SK-N-SH (cell line): ENCODE results near the gene PROSER3. TPM values are rescaled to one million over a fixed set of nuclear protein-coding genes. Genes with fewer than 3 reads are reported as not detected.
"Not testable (repeated sequence)": the region's sequence is repeated elsewhere in the genome, so short reads cannot be mapped to it uniquely, and the experiment has no call there.

Experiments
- CTCF ChIA-PET: fragments of 300-600, 350-600 bp; formaldehyde crosslinking; extraction: SDS; loops from one replicate; lab custom pipeline; 2021; lab: Yijun Ruan, JAX
- POLR2A ChIA-PET: fragments of 350-600 bp; sonication (Branson Sonifier 250); formaldehyde crosslinking; extraction: SDS; loops from one replicate; lab custom pipeline; 2020; ENCODE audit warnings: antibody characterized with exemption, inconsistent platforms; lab: Yijun Ruan, JAX
- DNase-seq: peaks from one replicate; pipeline ENCODE4 v3.0.0; 2012
- H2AFZ ChIP-seq: fragments of 200-600 bp; sonication (generic); 2 replicates; pipeline ENCODE4 v1.8.1; 2016; ENCODE audit warnings: antibody characterized with exemption, mild to moderate bottlenecking, low read depth
- H3F3A ChIP-seq: fragments of 200-600 bp; sonication (generic); replicated peaks from 2 replicates; pipeline ENCODE3; 2016; ENCODE audit warnings: antibody characterized with exemption, mild to moderate bottlenecking; ENCODE audit not compliant: insufficient read depth
- H3K27ac ChIP-seq, 2 experiments: fragments of 200-500 bp in 1 of 2; fragments of 200-600 bp in 1 of 2; sonication (Bioruptor generic) in 1 of 2; sonication (generic), shearing (Covaris generic) in 1 of 2; 2 replicates each; pipeline versions ENCODE4 v1.5.1 to v1.6.1; 2014 to 2016; ENCODE audit warnings: low read depth in 2 of 2, inconsistent platforms in 1 of 2, low read length in 1 of 2, mild to moderate bottlenecking in 1 of 2, mixed read lengths in 1 of 2
- H3K27me3 ChIP-seq: fragments of 200-600 bp; sonication (generic), shearing (Covaris generic); 2 replicates; pipeline ENCODE4 v1.6.1; 2016; ENCODE audit warnings: mixed run types; ENCODE audit not compliant: insufficient read depth
- H3K36me3 ChIP-seq, 2 experiments: fragments of 200-500 bp in 1 of 2; fragments of 200-600 bp in 1 of 2; sonication (Bioruptor generic) in 1 of 2; sonication (generic) in 1 of 2; replicated peaks in 1 of 2; 2 replicates each; pipeline versions ENCODE3 to v1.5.1; 2014 to 2016; ENCODE audit warnings: low read length in 1 of 2, mild to moderate bottlenecking in 1 of 2; ENCODE audit not compliant: insufficient read depth in 2 of 2, control insufficient read depth in 1 of 2
- H3K4me1 ChIP-seq, 2 experiments: fragments of 200-500 bp in 1 of 2; fragments of 200-600 bp in 1 of 2; sonication (Bioruptor generic) in 1 of 2; sonication (generic), shearing (Covaris generic) in 1 of 2; 2 replicates each; pipeline versions ENCODE4 v1.5.1 to v1.6.1; 2014 to 2016; ENCODE audit warnings: low read depth in 1 of 2, low read length in 1 of 2, mixed run types in 1 of 2; ENCODE audit not compliant: insufficient read depth in 2 of 2, control insufficient read depth in 1 of 2
- H3K4me2 ChIP-seq: fragments of 200-600 bp; sonication (generic), shearing (Covaris generic); 2 replicates; pipeline ENCODE4 v1.6.1; 2017; ENCODE audit warnings: mixed run types
- H3K4me3 ChIP-seq, 2 experiments: fragments of 200-500 bp in 1 of 2; fragments of 200-600 bp in 1 of 2; sonication (Bioruptor generic) in 1 of 2; sonication (generic), shearing (Covaris generic) in 1 of 2; 2 replicates each; pipeline versions ENCODE4 v1.5.1 to v1.8.1; 2014 to 2016; ENCODE audit warnings: low read depth in 2 of 2, inconsistent platforms in 1 of 2, low read length in 1 of 2, mild to moderate bottlenecking in 1 of 2, mixed read lengths in 1 of 2, moderate library complexity in 1 of 2
- H3K79me2 ChIP-seq: fragments of 200-600 bp; sonication (generic); 2 replicates; pipeline ENCODE4 v1.8.1; 2017; ENCODE audit warnings: mild to moderate bottlenecking; ENCODE audit not compliant: insufficient read depth
- H3K9ac ChIP-seq: fragments of 200-600 bp; sonication (generic); 2 replicates; pipeline ENCODE4 v1.6.1; 2017; ENCODE audit warnings: mixed run types
- H3K9me2 ChIP-seq: fragments of 200-600 bp; sonication (generic); 2 replicates; pipeline ENCODE4 v1.6.1; 2017; ENCODE audit warnings: mixed run types
- H3K9me3 ChIP-seq: fragments of 200-600 bp; sonication (generic); 2 replicates; pipeline ENCODE4 v1.6.1; 2017; ENCODE audit warnings: mixed run types, mild to moderate bottlenecking, moderate library complexity
- H4K20me1 ChIP-seq: fragments of 200-600 bp; sonication (generic); 2 replicates; pipeline ENCODE4 v1.6.1; 2017; ENCODE audit warnings: mild to moderate bottlenecking, mixed run types; ENCODE audit not compliant: insufficient read depth
- CTCF ChIP-seq: fragments of 200-600 bp; sonication (generic); IDR thresholded peaks from 2 replicates; pipeline ENCODE4 v1.6.1; 2017; ENCODE audit warnings: antibody characterized with exemption, mild to moderate bottlenecking, moderate library complexity
- EZH2phosphoT487 ChIP-seq: fragments of 200-600 bp; sonication (generic); IDR thresholded peaks from 2 replicates; pipeline ENCODE4 v1.6.1; 2017; ENCODE audit warnings: low read depth, mixed run types, mild to moderate bottlenecking, antibody characterized with exemption, moderate library complexity, borderline replicate concordance
- FOSL2 ChIP-seq: IDR thresholded peaks from 2 replicates; pipeline ENCODE4 v1.4.0; 2012; ENCODE audit warnings: low read depth, mild to moderate bottlenecking, moderate library complexity, borderline replicate concordance
- FOXM1 ChIP-seq: IDR thresholded peaks from 2 replicates; pipeline ENCODE4 v1.4.0; 2012; ENCODE audit warnings: low read depth, mild to moderate bottlenecking
- JUND ChIP-seq: IDR thresholded peaks from 2 replicates; pipeline ENCODE4 v1.4.0; 2012
- NFIC ChIP-seq: IDR thresholded peaks from 2 replicates; pipeline ENCODE4 v1.4.0; 2012; ENCODE audit warnings: borderline replicate concordance
- RCOR1 ChIP-seq: fragments of 150-350 bp; IDR thresholded peaks from 2 replicates; pipeline ENCODE4 v1.6.1; 2017; ENCODE audit warnings: antibody characterized with exemption, low read length
- RFX5 ChIP-seq: IDR thresholded peaks from 2 replicates; pipeline ENCODE4 v1.6.1; 2012; ENCODE audit warnings: mild to moderate bottlenecking, improper control_type of control experiment, low read length
- SIN3A ChIP-seq: IDR thresholded peaks from 2 replicates; pipeline ENCODE4 v1.6.1; 2012; ENCODE audit warnings: low read depth, mild to moderate bottlenecking, low read length, moderate library complexity, borderline replicate concordance
- TEAD4 ChIP-seq: IDR thresholded peaks from 2 replicates; pipeline ENCODE4 v1.4.0; 2012; ENCODE audit warnings: mild to moderate bottlenecking, borderline replicate concordance; ENCODE audit not compliant: insufficient read depth
- USF1 ChIP-seq: IDR thresholded peaks from 2 replicates; pipeline ENCODE4 v1.4.0; 2012; ENCODE audit warnings: low read depth, borderline replicate concordance
- YY1 ChIP-seq: IDR thresholded peaks from 2 replicates; pipeline ENCODE4 v1.4.0; 2012; ENCODE audit warnings: low read depth, mild to moderate bottlenecking
- WGBS: methylation state at CpG from one replicate; pipeline ENCODE4 v1.1.6; 2017; ENCODE audit warnings: low lambda C conversion rate; 5-methylcytosine and 5-hydroxymethylcytosine counted together
- polyA plus RNA-seq, 3 experiments: library from polyadenylated mRNA; depleted of rRNA; stranded (reverse); fragments of >200 nt; gene quantifications; 2 replicates each; pipeline ENCODE4 v1.2.3, GENCODE V29; 2012
- TF ChIP-seq, protein P1 (sequence below): fragments of 150-350 bp; IDR thresholded peaks from 2 replicates; pipeline ENCODE4 v1.6.1; 2017; ENCODE audit warnings: antibody characterized with exemption, low read length, low read depth, borderline replicate concordance
- TF ChIP-seq, protein P2 (sequence below): IDR thresholded peaks from 2 replicates; pipeline ENCODE4; 2012

PROSER3 gene
- polyA plus RNA-seq, 1 of the 3 experiments (the other 2 are of a cell fraction), result 12.5 TPM

DNA sequence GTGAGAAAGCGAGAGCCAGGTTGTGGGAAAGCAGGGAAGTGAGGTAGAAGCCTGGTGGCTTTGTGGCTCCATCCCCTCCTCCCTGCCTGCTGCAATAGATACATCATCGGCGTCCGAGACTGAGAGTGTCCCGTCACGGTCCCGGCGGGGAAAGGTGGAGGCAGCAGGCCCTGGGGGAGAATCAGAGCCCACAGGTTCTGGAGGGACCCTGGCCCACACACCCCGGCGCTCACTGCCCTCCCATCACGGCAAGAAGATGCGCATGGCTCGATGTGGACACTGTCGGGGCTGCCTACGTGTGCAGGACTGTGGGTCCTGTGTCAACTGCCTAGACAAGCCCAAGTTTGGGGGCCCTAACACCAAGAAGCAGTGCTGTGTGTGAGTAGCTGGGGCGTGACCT lies 35.1 kb upstream of the PROSER3 start (continued):
- TF ChIP-seq NFIC (no peak), YY1 (no peak), SIN3A (no peak), USF1 (no peak), FOSL2 (no peak), TEAD4 (no peak), FOXM1 (no peak), JUND (no peak), CTCF (no peak)
- TF ChIP-seq, protein P1, sequence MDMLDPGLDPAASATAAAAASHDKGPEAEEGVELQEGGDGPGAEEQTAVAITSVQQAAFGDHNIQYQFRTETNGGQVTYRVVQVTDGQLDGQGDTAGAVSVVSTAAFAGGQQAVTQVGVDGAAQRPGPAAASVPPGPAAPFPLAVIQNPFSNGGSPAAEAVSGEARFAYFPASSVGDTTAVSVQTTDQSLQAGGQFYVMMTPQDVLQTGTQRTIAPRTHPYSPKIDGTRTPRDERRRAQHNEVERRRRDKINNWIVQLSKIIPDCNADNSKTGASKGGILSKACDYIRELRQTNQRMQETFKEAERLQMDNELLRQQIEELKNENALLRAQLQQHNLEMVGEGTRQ, result no peak
- TF ChIP-seq, all 33 proteins: peak for 0

GRCh38 chr19:35723671-35724070 lies 34.3 kb upstream of the PROSER3 start:
- no peak overlapping the region for H3K9ac ChIP-seq
- peaks cover 26% of the 10 kb centered on the region for H4K20me1 ChIP-seq
- POLR2A ChIA-PET, result interaction anchor here (0.7 to 1.4 kb wide), 2 partner anchors 17 to 78 kb away, joined by 3 to 5 read pairs; no protein-coding TSS in a partner anchor
- no peak for DNase-seq
- no peaks in the 10 kb centered on the region for H3K27me3 ChIP-seq
- H3K9me2 ChIP-seq, result no peaks in the 10 kb centered on the region
- no peaks in the 10 kb centered on the region for H3K9me3 ChIP-seq
- peaks cover 0 to 9% of the 10 kb centered on the region in 2 experiments; a peak in 2 of 4 replicates for H3K4me1 ChIP-seq
- H3K27ac ChIP-seq, result no peak overlapping the region
- H3K36me3 ChIP-seq, result peaks cover 20 to 77% of the 10 kb centered on the region in 2 experiments
- no peaks in the 10 kb centered on the region for H3F3A ChIP-seq
- H3K4me2 ChIP-seq, result no peak overlapping the region
- TF ChIP-seq TEAD4, result no peak
- no peak for TF ChIP-seq RFX5
- TF ChIP-seq FOXM1, result no peak
- no peak for TF ChIP-seq EZH2phosphoT487
- TF ChIP-seq CTCF, result no peak
- TF ChIP-seq, protein P2, sequence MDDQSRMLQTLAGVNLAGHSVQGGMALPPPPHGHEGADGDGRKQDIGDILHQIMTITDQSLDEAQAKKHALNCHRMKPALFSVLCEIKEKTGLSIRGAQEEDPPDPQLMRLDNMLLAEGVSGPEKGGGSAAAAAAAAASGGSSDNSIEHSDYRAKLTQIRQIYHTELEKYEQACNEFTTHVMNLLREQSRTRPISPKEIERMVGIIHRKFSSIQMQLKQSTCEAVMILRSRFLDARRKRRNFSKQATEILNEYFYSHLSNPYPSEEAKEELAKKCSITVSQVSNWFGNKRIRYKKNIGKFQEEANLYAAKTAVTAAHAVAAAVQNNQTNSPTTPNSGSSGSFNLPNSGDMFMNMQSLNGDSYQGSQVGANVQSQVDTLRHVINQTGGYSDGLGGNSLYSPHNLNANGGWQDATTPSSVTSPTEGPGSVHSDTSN, result no peak
- no peak for TF ChIP-seq RCOR1
- TF ChIP-seq, protein P1, result no peak
- 91% methylated on average over 18 of the region's 24 CpGs for WGBS
- H3K4me3 ChIP-seq, result no peak overlapping the region
- CTCF ChIA-PET, result interaction anchor here (0.7 kb wide), 1 partner anchor 21 kb away, joined by 3 read pairs; no protein-coding TSS in a partner anchor
- peaks cover 21% of the 10 kb centered on the region for H3K79me2 ChIP-seq
- H2AFZ ChIP-seq, result no peak overlapping the region

DNA sequence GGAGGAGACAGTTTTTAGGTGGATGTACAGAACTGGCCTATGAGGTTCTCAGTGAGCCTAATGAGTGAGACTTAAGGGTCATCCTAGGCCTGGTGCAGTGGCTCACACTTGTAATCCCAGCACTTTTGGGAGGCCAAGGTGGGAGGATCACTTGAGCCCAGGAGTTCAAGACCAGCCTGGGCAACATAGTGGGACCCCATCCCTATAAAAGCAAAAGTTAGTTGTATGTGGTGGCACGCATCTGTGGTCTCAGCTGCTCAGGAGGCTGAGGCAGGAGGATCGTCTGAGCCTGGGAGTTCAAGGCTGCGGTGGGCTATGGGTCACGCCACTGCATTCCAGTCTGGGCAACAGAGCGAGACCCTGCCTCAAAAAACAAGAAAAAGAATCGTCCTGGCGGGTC lies 33.8 kb upstream of the PROSER3 start:
- 89% methylated on average over 7 of the region's 7 CpGs for WGBS
- POLR2A ChIA-PET, result interaction anchor here (1.4 kb wide), 1 partner anchor 16 kb away, joined by 5 read pairs; no protein-coding TSS in a partner anchor
- peaks cover 22 to 81% of the 10 kb centered on the region in 2 experiments for H3K36me3 ChIP-seq
- not testable (repeated sequence) for DNase-seq, H3K4me3 ChIP-seq, H3K9ac ChIP-seq, H3K9me2 ChIP-seq, H2AFZ ChIP-seq, H3K27me3 ChIP-seq, H3K4me1 ChIP-seq, H3K27ac ChIP-seq, H3K4me2 ChIP-seq, H3K9me3 ChIP-seq, H3F3A ChIP-seq
- H3K79me2 ChIP-seq, result peaks cover 17% of the 10 kb centered on the region
- CTCF ChIA-PET, result interaction anchor here (0.5 kb wide), 1 partner anchor 31 kb away, joined by 3 read pairs; no protein-coding TSS in a partner anchor
- H4K20me1 ChIP-seq, result peaks cover 22% of the 10 kb centered on the region
